GM10266 (cell line): Measurements from ENCODE around the gene SYT11.

Experiments used
- DNase-seq: peaks from one replicate; pipeline ENCODE4 v3.0.0; 2012; ENCODE audit errors: extremely low spot score
- TF ChIP-seq, protein P1 (sequence below): IDR thresholded peaks from 2 replicates; pipeline ENCODE4 v1.5.1; 2012; ENCODE audit warnings: mild to moderate bottlenecking, low read depth; ENCODE audit not compliant: control insufficient read depth, insufficient read depth; ENCODE audit errors: missing control alignments

The SYT11 gene

GRCh38 chr1:155900161-155900560, 40.8 kb downstream of the SYT11 start:
- no peak for DNase-seq
- TF ChIP-seq, protein P1, sequence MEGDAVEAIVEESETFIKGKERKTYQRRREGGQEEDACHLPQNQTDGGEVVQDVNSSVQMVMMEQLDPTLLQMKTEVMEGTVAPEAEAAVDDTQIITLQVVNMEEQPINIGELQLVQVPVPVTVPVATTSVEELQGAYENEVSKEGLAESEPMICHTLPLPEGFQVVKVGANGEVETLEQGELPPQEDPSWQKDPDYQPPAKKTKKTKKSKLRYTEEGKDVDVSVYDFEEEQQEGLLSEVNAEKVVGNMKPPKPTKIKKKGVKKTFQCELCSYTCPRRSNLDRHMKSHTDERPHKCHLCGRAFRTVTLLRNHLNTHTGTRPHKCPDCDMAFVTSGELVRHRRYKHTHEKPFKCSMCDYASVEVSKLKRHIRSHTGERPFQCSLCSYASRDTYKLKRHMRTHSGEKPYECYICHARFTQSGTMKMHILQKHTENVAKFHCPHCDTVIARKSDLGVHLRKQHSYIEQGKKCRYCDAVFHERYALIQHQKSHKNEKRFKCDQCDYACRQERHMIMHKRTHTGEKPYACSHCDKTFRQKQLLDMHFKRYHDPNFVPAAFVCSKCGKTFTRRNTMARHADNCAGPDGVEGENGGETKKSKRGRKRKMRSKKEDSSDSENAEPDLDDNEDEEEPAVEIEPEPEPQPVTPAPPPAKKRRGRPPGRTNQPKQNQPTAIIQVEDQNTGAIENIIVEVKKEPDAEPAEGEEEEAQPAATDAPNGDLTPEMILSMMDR = no peak

DNA sequence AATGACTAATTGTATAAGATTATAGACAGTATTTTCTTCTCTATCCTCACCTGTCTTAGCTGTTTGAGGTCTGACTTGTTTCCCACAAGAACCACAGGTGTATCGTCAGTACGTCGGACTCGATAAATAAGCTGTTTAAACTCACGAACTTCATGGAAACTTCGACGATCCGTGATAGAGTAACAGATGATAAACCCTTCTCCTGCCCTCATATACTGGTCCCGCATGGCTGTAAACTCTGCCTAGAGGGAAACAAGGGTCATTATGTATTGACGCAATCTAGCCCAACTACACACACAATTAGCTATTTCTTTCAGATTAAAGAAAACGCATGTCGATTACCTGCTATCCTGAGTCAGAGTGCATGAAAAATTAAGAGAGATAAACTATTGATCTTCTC, 44.9 kb downstream of the SYT11 start:
- TF ChIP-seq, protein P1 = no peak
- DNase-seq = no peak

- TF ChIP-seq, protein P1 = no peak
- DNase-seq = no peak
Observed at GRCh38 chr1:155909894-155910293, 50.5 kb downstream of the SYT11 start.

DNA sequence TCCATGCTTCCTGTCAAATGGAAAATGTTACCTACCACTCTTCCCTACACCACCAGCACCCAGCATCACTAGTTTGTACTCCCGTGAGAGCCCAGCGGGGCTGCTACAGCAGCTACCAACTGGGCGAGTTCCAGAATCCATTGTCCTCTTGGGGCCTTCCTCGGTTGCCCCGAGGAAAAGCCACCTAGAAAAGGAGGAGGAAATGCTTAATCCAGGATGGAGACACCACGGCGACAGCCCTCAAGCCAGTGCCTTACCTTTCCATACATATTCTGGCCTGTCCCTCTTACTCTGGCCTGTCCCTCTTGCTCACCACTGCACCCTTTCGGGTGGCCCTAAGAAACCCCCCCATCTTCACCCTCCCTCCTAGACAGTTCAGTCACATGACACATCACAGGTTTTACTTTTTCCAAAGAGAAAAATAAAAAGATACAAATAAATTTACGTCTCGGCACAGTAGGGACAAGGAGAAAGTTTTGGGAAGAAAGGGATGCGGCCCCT, 51.3 kb downstream of the SYT11 start:
- TF ChIP-seq, protein P1 = peak; percentile 10

DNA sequence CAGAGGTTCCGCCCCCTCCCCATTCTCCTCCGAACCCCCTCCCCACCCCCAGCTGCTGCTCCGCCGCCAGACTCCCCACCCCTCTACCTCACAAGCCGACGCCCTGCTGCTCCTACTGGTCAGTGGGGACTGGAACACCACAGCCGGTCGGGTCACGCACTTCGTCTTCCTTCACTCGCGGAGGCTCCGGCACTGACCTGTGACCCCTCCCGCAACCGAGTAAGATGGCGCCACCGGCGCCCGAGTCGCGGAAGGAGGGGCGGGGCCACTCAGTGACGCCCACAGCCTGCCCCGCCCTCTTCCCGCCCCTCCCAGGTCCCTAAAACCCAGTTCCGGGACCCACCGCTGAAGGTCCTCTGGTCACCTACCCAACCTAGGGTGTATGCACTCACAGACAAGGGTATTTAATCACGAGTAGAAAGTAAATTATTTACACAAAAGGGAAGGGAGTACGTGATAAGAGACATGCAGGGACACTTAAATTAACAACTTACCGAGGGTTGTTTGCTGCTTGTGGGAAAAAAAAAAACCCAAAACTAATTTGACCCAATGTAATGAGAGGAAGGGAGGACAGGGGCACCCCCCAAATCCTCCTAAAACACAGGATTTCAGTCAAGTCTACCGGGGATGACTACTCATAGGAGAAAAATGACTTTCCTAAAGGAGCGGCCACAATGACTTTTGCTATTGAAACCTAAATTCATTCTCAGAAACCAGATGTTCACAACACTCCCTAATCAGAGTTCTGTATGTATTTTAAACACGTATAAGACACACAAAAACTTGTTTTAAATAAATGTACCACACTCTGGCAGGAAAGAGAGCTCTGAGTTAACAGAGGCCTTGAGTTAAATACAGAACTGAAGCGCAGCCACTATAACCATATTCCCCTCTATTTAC, 52.0 kb downstream of the SYT11 start, which contains the start of gene RIT1:
Gene RIT1 (minus strand): TSS at position 194 of the 900 bp plus-strand sequence. CDS start 588 bp downstream, outside the sequence.
- TF ChIP-seq, protein P1 = no peak
- peak; percentile 85 for DNase-seq

More for the DNA sequence above, 51.3 kb downstream of the SYT11 start:
- peak; percentile 43 for DNase-seq

DNA sequence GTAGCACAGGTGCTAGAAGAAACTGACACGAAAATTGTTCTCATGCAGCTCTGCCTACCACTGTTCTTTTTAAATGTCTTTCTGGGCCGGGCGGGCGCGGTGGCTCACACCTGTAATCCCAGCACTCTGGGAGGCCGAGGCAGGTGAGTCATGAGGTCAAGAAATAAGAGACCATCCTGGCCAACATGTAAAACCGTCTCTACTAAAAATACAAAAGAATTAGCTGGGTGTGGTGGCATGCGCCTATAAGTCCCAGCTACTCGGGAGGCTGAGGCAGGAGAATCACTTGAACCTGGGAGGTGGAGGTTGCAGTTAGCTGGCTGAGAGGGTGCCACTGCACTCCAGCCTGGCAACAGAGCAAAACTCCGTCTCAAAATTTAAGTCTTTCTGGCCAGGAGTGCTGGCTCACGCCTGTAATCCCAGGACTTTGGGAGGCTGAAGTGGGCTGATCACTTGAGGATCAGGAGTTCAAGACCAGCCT, 52.7 kb downstream of the SYT11 start:
- DNase-seq = no peak
- TF ChIP-seq, protein P1 = no peak
